H9 (cell line): ENCODE measurements around the gene EMC9. TPM values are rescaled to one million over a fixed set of nuclear protein-coding genes. Genes with fewer than 3 reads are reported as not detected.

ENCODE experiments used
- DNase-seq: peaks from one replicate; pipeline ENCODE4 v3.0.0-alpha.2; 2017
- H2AFZ ChIP-seq: one replicate; pipeline ENCODE4 v1.6.1; 2013; ENCODE audit warnings: mild to moderate bottlenecking, low read length, control low read depth, moderate library complexity
- H2AK5ac ChIP-seq: 2 replicates; pipeline ENCODE4 v1.6.1; 2013; ENCODE audit warnings: low read length, control low read depth, mixed read lengths; ENCODE audit not compliant: insufficient read length
- H2BK120ac ChIP-seq: one replicate; pipeline ENCODE4 v1.6.1; 2013; ENCODE audit warnings: low read depth, mild to moderate bottlenecking, low read length, control low read depth, inconsistent platforms; ENCODE audit not compliant: poor library complexity, severe bottlenecking
- H2BK12ac ChIP-seq: 2 replicates; pipeline ENCODE4 v1.6.1; 2013; ENCODE audit warnings: low read length, control low read depth, mixed read lengths, low read depth; ENCODE audit not compliant: insufficient read length
- H2BK15ac ChIP-seq: 2 replicates; pipeline ENCODE4 v1.6.1; 2013; ENCODE audit warnings: low read depth, low read length, control low read depth
- H2BK20ac ChIP-seq: one replicate; pipeline ENCODE4 v1.6.1; 2013; ENCODE audit warnings: low read depth, mild to moderate bottlenecking, low read length, control low read depth, inconsistent platforms; ENCODE audit not compliant: poor library complexity, severe bottlenecking
- H2BK5ac ChIP-seq: 2 replicates; pipeline ENCODE4 v1.6.1; 2013; ENCODE audit warnings: low read length, control low read depth, mixed read lengths; ENCODE audit not compliant: insufficient read length
- H3K14ac ChIP-seq: 2 replicates; pipeline ENCODE4 v1.6.1; 2013; ENCODE audit warnings: low read length, control low read depth; ENCODE audit not compliant: insufficient read depth
- H3K18ac ChIP-seq: 2 replicates; pipeline ENCODE4 v1.6.1; 2013; ENCODE audit warnings: low read depth, mild to moderate bottlenecking, mixed read lengths, low read length, control low read depth; ENCODE audit not compliant: insufficient read length
- H3K23ac ChIP-seq: 2 replicates; pipeline ENCODE4 v1.6.1; 2013; ENCODE audit warnings: low read length, control low read depth, mixed read lengths, low read depth; ENCODE audit not compliant: insufficient read length
- H3K23me2 ChIP-seq: 2 replicates; pipeline ENCODE4 v1.6.1; 2013; ENCODE audit warnings: low read depth, mild to moderate bottlenecking, mixed read lengths, low read length, control low read depth; ENCODE audit not compliant: insufficient read length, poor library complexity, severe bottlenecking
- H3K27ac ChIP-seq: 2 replicates; pipeline ENCODE4 v1.5.1; 2013; ENCODE audit warnings: low read length, control low read depth, mixed read lengths, low read depth; ENCODE audit not compliant: insufficient read length
- H3K27me3 ChIP-seq: 2 replicates; pipeline ENCODE4 v1.6.1; 2013; ENCODE audit warnings: low read length, control low read depth, inconsistent platforms; ENCODE audit not compliant: insufficient read depth
- H3K4ac ChIP-seq: 2 replicates; pipeline ENCODE4 v1.6.1; 2013; ENCODE audit warnings: low read depth, mild to moderate bottlenecking, control low read depth, inconsistent platforms, low read length, moderate library complexity
- H3K4me1 ChIP-seq: 2 replicates; pipeline ENCODE4 v1.6.1; 2013; ENCODE audit warnings: low read length, control low read depth, inconsistent platforms; ENCODE audit not compliant: insufficient read depth
- H3K4me2 ChIP-seq: 2 replicates; pipeline ENCODE4 v1.6.1; 2013; ENCODE audit warnings: low read length, control low read depth, mixed read lengths; ENCODE audit not compliant: insufficient read length, insufficient read depth
- H3K56ac ChIP-seq: 2 replicates; pipeline ENCODE4 v1.6.1; 2013; ENCODE audit warnings: low read depth, mild to moderate bottlenecking, mixed read lengths, low read length, control low read depth; ENCODE audit not compliant: insufficient read length
- H3K79me1 ChIP-seq: 2 replicates; pipeline ENCODE4 v1.6.1; 2013; ENCODE audit warnings: low read depth, mild to moderate bottlenecking, moderate library complexity, low read length, control low read depth, inconsistent platforms; ENCODE audit not compliant: insufficient read depth, poor library complexity, severe bottlenecking
- H3K79me2 ChIP-seq: 2 replicates; pipeline ENCODE4 v1.6.1; 2013; ENCODE audit warnings: low read length, control low read depth, inconsistent platforms; ENCODE audit not compliant: insufficient read depth
- H3K9ac ChIP-seq: 2 replicates; pipeline ENCODE4 v1.6.1; 2013; ENCODE audit warnings: low read length, control low read depth, mixed read lengths; ENCODE audit not compliant: insufficient read length; ENCODE audit errors: extremely low read depth
- H3K9me3 ChIP-seq: one replicate; pipeline ENCODE4 v1.6.1; 2013; ENCODE audit warnings: low read depth, low read length, inconsistent platforms; ENCODE audit not compliant: control insufficient read depth
- H3T11ph ChIP-seq: one replicate; pipeline ENCODE4 v1.6.1; 2013; ENCODE audit warnings: mild to moderate bottlenecking, low read length, control low read depth, inconsistent platforms
- H4K20me1 ChIP-seq: one replicate; pipeline ENCODE4 v1.6.1; 2013; ENCODE audit not compliant: control insufficient read depth, insufficient read length, insufficient read depth
- H4K5ac ChIP-seq: 2 replicates; pipeline ENCODE4 v1.6.1; 2013; ENCODE audit warnings: low read depth, mild to moderate bottlenecking, mixed read lengths, low read length, control low read depth; ENCODE audit not compliant: insufficient read length
- H4K8ac ChIP-seq: replicated peaks from 2 replicates; pipeline ENCODE4 v1.6.1; 2013; ENCODE audit warnings: low read length, control low read depth, mixed read lengths, low read depth; ENCODE audit not compliant: insufficient read length
- H4K91ac ChIP-seq: 2 replicates; pipeline ENCODE4 v1.6.1; 2013; ENCODE audit warnings: low read depth, mild to moderate bottlenecking, moderate library complexity, mixed read lengths, low read length, control low read depth; ENCODE audit not compliant: insufficient read length
- H3K27ac Mint-ChIP-seq, 3 experiments: 2 replicates in 2 of 3; 3 replicates in 1 of 3; pipeline ENCODE4 v1.8.0; 2020 to 2021; ENCODE audit warnings: mixed read lengths in 3 of 3, mild to moderate bottlenecking in 1 of 3, moderate library complexity in 1 of 3
- H3K27me3 Mint-ChIP-seq: 2 replicates; pipeline ENCODE4 v1.8.0; 2021; ENCODE audit warnings: low read depth, mild to moderate bottlenecking, moderate library complexity, mixed read lengths
- H3K36me3 Mint-ChIP-seq, 3 experiments: 2 replicates in 2 of 3; 3 replicates in 1 of 3; pipeline ENCODE4 v1.8.0; 2020 to 2021; ENCODE audit warnings: low read depth in 3 of 3, mixed read lengths in 3 of 3; ENCODE audit not compliant: insufficient read depth in 1 of 3
- H3K4me1 Mint-ChIP-seq, 2 experiments: 2 replicates each; pipeline ENCODE4 v1.8.0; 2020; ENCODE audit warnings: mixed read lengths in 2 of 2
- H3K4me3 Mint-ChIP-seq, 2 experiments: 2 replicates in 1 of 2; 3 replicates in 1 of 2; pipeline ENCODE4 v1.8.0; 2020 to 2021; ENCODE audit warnings: mild to moderate bottlenecking in 2 of 2, mixed read lengths in 2 of 2, moderate library complexity in 1 of 2
- H3K9me3 Mint-ChIP-seq, 2 experiments: 2 replicates in 1 of 2; 3 replicates in 1 of 2; pipeline ENCODE4 v1.8.0; 2020; ENCODE audit warnings: mild to moderate bottlenecking in 2 of 2, mixed read lengths in 2 of 2, moderate library complexity in 1 of 2
- WGBS: extraction: QIAGEN DNeasy Blood & Tissue Kit; methylation state at CpG from one replicate; pipeline ENCODE4 v1.1.7; 2013; ENCODE audit warnings: missing lambda C conversion rate, low lambda C conversion rate, mixed read lengths; ENCODE audit not compliant: insufficient read length; ENCODE audit errors: extremely low coverage; 5-methylcytosine and 5-hydroxymethylcytosine counted together
- total RNA-seq: library from RNA; stranded (reverse); gene quantifications from 2 replicates; pipeline ENCODE4 v1.2.1, GENCODE V29; 2021
- TF ChIP-seq, protein P1 (sequence below): fragments of 200-600 bp; sonication (generic); conservative IDR thresholded peaks from 3 replicates; pipeline ENCODE4 v1.8.0; 2021; ENCODE audit warnings: antibody characterized with exemption, mild to moderate bottlenecking

The EMC9 gene
- total RNA-seq, 1 experiment from 2014 or later, result 52.9 TPM

DNA sequence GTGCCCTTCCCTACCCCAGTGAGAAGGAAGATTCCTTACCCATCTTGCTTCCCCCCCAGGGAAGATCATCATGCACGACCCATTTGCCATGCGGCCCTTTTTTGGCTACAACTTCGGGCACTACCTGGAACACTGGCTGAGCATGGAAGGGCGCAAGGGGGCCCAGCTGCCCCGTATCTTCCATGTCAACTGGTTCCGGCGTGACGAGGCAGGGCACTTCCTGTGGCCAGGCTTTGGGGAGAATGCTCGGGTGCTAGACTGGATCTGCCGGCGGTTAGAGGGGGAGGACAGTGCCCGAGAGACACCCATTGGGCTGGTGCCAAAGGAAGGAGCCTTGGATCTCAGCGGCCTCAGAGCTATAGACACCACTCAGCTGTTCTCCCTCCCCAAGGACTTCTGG, 37.9 kb downstream of the EMC9 start:
- TF ChIP-seq, protein P1, sequence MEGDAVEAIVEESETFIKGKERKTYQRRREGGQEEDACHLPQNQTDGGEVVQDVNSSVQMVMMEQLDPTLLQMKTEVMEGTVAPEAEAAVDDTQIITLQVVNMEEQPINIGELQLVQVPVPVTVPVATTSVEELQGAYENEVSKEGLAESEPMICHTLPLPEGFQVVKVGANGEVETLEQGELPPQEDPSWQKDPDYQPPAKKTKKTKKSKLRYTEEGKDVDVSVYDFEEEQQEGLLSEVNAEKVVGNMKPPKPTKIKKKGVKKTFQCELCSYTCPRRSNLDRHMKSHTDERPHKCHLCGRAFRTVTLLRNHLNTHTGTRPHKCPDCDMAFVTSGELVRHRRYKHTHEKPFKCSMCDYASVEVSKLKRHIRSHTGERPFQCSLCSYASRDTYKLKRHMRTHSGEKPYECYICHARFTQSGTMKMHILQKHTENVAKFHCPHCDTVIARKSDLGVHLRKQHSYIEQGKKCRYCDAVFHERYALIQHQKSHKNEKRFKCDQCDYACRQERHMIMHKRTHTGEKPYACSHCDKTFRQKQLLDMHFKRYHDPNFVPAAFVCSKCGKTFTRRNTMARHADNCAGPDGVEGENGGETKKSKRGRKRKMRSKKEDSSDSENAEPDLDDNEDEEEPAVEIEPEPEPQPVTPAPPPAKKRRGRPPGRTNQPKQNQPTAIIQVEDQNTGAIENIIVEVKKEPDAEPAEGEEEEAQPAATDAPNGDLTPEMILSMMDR, result no peak
- H3K4ac ChIP-seq, result no peak overlapping the region
- no peak overlapping the region for H2AK5ac ChIP-seq
- H3K4me1 Mint-ChIP-seq, result no peaks in the 10 kb centered on the region; a peak in 2 of 4 replicates
- H4K91ac ChIP-seq, result no peak overlapping the region
- H3K27ac ChIP-seq, result no peak overlapping the region
- no peaks in the 10 kb centered on the region for H3K79me2 ChIP-seq
- no peak overlapping the region for H3T11ph ChIP-seq
- no peak overlapping the region for H3K27ac Mint-ChIP-seq
- peaks cover 18 to 19% of the 10 kb centered on the region in 2 experiments for H3K9me3 Mint-ChIP-seq
- H3K36me3 Mint-ChIP-seq, result peaks cover 54 to 63% (median 61%) of the 10 kb centered on the region in 3 experiments
- H3K9ac ChIP-seq, result no peak overlapping the region
- H3K9me3 ChIP-seq, result no peaks in the 10 kb centered on the region
- H3K27me3 Mint-ChIP-seq, result no peaks in the 10 kb centered on the region
- no peak overlapping the region for H2BK120ac ChIP-seq
- no peaks in the 10 kb centered on the region for H3K4me1 ChIP-seq
- H2BK5ac ChIP-seq, result no peak overlapping the region
- H3K23ac ChIP-seq, result no peak overlapping the region
- H2BK15ac ChIP-seq, result no peak overlapping the region
- no peak overlapping the region for H2BK12ac ChIP-seq
- no peak overlapping the region for H3K14ac ChIP-seq
- no peaks in the 10 kb centered on the region for H4K20me1 ChIP-seq
- no peaks in the 10 kb centered on the region for H3K27me3 ChIP-seq
- H3K4me2 ChIP-seq, result no peak overlapping the region
- H3K79me1 ChIP-seq, result no peaks in the 10 kb centered on the region
- H2BK20ac ChIP-seq, result no peak overlapping the region
- no peak overlapping the region for H3K4me3 Mint-ChIP-seq
- H4K8ac ChIP-seq, result no peak overlapping the region
- H3K18ac ChIP-seq, result no peak overlapping the region
- DNase-seq, result no peak
- no CpG with 5 or more reads among the region's 13 CpGs for WGBS
- no peak overlapping the region for H3K56ac ChIP-seq
- H3K23me2 ChIP-seq, result no peaks in the 10 kb centered on the region
- H2AFZ ChIP-seq, result no peak overlapping the region
- no peak overlapping the region for H4K5ac ChIP-seq
